ENCODE data around the gene APOBEC4. TPM values are rescaled to one million over a fixed set of nuclear protein-coding genes. Genes with fewer than 3 reads are reported as not detected.

APOBEC4 gene, protein sequence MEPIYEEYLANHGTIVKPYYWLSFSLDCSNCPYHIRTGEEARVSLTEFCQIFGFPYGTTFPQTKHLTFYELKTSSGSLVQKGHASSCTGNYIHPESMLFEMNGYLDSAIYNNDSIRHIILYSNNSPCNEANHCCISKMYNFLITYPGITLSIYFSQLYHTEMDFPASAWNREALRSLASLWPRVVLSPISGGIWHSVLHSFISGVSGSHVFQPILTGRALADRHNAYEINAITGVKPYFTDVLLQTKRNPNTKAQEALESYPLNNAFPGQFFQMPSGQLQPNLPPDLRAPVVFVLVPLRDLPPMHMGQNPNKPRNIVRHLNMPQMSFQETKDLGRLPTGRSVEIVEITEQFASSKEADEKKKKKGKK
- not detected in 2 replicates for total RNA-seq

DNA sequence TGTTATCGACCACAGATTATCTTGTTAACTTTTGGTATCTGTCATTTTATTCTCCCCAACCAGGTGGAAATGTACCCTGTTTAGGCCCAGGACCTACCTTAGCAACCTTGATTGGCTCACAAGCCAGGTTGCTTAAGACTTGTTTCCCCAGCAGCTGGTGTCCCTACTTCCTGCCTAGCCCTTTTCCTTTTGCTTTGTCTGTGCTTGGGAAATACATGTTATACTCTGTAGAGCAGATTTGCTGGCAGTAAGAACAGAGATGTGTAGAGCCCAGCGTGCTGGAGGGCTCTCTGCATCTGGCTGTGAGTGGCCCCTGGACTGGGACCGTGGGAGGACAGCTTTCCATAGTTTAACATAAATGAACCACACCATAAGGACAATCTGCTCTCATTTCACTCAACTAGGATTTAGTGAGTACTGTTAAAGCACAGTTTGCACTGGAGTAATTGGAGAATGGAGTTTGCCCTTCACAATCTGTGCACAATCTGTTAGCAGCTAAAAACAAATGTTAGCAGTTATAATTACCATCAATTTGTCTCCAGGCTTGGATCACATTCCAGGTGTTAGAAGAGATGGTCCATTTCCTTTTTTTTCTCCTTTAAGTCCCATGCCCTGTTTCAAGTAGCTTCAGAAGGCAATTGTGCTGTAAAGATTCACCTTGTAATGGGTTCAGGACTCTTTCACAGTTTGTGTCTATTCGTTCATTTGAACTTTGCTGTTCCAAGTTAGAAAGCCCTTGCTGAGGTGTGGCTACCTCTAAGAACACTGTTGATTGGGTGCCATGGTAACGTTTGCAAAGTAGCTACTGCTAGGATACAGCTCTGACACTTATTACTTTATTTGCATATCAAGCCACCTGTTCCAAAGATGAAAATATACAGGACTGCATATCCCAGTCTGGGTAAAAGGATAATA, at the start of gene APOBEC4:
Gene APOBEC4 (minus strand): TSS at position 770 of the 915 bp plus-strand sequence. CDS start 4,535 bp downstream, outside the sequence.

DNA sequence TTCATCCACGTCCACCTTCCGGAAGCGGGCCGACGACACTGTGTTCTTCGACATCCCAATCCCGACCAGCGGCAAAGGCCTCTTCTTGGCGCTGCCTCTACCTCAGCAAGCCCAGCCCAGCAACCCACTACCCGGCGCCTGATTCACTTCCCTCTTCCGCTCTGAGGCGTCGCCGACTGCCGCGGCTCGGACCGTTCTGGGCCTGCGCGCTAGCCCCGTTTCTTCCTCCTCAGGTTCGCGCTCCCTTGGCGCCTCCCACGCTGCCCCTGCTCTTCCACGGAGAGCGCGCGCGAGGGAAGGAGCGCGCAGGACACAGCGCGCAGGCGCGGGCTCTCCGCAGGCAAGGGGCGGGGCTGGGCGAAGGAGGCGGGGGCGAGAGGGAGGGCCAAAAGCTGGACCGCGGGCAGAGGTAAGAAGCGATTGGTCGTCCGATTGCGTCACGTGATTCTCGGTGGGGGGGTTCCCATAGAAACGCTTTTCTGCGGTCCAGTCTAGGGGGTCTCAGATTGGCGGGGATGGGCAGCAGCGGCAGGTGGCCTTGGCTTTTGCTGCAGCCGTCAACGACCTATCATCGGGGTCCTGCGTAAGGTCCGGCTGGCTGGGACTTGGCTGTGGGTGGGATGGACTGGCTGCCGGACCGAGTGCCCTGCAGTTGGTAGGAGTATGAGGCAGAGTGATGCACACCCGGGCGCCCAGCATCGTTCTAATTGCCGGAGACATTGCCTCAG, 17.3 kb downstream of the APOBEC4 start, which contains the start of gene ARPC5:
Gene ARPC5 (minus strand): TSS at position 178 of the 728 bp plus-strand sequence. CDS start 124 bp downstream, at position 54.

Other genes starting within 250 kb of the APOBEC4 start
- gene NMNAT2, start 234.9 kb downstream of the APOBEC4 start, total RNA-seq = 0.33 and 2.3 TPM in 2 replicates
- 39.4 and 40.4 TPM in 2 replicates for gene SMG7, start 180.8 kb downstream of the APOBEC4 start, total RNA-seq
- 0.39 and 0.89 TPM in 2 replicates for gene NCF2, start 62.9 kb downstream of the APOBEC4 start, total RNA-seq
- 273 and 324 TPM in 2 replicates for gene ARPC5, start 17.5 kb downstream of the APOBEC4 start, total RNA-seq
- 26.5 and 36.4 TPM in 2 replicates for gene RGL1, start 151.8 kb upstream of the APOBEC4 start, total RNA-seq

Data from smooth muscle cell of the pulmonary artery (primary cell).